HG03060 (cell line): ENCODE measurements around the gene RNF225.
"Not testable (repeated sequence)": the region's sequence is repeated elsewhere in the genome, so short reads cannot be mapped to it uniquely, and the experiment has no call there.

ENCODE experiments used
- ATAC-seq: cut with Tn5 transposase; IDR thresholded peaks from one replicate; pipeline ENCODE4 v1.9.1; 2021; ENCODE audit warnings: low read depth, moderate number of reproducible peaks; ENCODE audit not compliant: unreplicated experiment

Gene RNF225

GRCh38 chr19:58407658-58408151 is 12.2 kb downstream of the RNF225 start:
- ATAC-seq = no peak

GRCh38 chr19:58408152-58409009 is 12.9 kb downstream of the RNF225 start, which contains the start of gene ZNF584:
TSS of gene ZNF584 (plus strand) at chr19:58408649. CDS start at chr19:58409148, 499 bp downstream.
- peak; percentile 67 for ATAC-seq

- no peak for ATAC-seq
These were observed 13.7 kb downstream of the RNF225 start for GRCh38 chr19:58409010-58409790.

GRCh38 chr19:58416604-58417003 is 21.1 kb downstream of the RNF225 start:
- ATAC-seq = no peak

GRCh38 chr19:58417071-58417470 is 21.6 kb downstream of the RNF225 start:
- ATAC-seq = no peak

GRCh38 chr19:58428617-58429016 is 33.2 kb downstream of the RNF225 start:
- no peak for ATAC-seq

GRCh38 chr19:58429745-58430144 is 34.3 kb downstream of the RNF225 start:
- no peak for ATAC-seq

GRCh38 chr19:58434217-58434616 is 38.8 kb downstream of the RNF225 start:
- ATAC-seq = no peak

- peak; percentile 96 for ATAC-seq
These were observed 44.4 kb downstream of the RNF225 start, which contains the start of gene ZNF132 for GRCh38 chr19:58439576-58440554. TSS of gene ZNF132 (minus strand) at chr19:58440153. CDS start at chr19:58439821, 332 bp downstream.

- ATAC-seq = no peak
These were observed 45.1 kb downstream of the RNF225 start for GRCh38 chr19:58440556-58440955.

- not testable (repeated sequence) for ATAC-seq
These were observed 47.5 kb downstream of the RNF225 start for GRCh38 chr19:58442986-58443385.
